Mesodermal cell (in vitro differentiated cells): ENCODE data around the gene CALR.
A peak's percentile ranks its signal among the peaks of the same experiment; 100 is the strongest.

Source experiments
- H3K27ac ChIP-seq: 2 replicates; pipeline ENCODE4 v1.7.0; 2013; ENCODE audit warnings: mild to moderate bottlenecking, low read depth, low read length, moderate library complexity; ENCODE audit not compliant: severe bottlenecking
- H3K36me3 ChIP-seq: 2 replicates; pipeline ENCODE4 v1.7.1; 2013; ENCODE audit warnings: mild to moderate bottlenecking, low read length, moderate library complexity; ENCODE audit not compliant: control insufficient read depth, insufficient read depth
- H3K4me1 ChIP-seq: one replicate; pipeline ENCODE4 v1.7.1; 2013; ENCODE audit warnings: mild to moderate bottlenecking, low read length; ENCODE audit not compliant: insufficient read depth, control insufficient read depth, poor library complexity, severe bottlenecking
- H3K4me3 ChIP-seq: 2 replicates; pipeline ENCODE4 v1.7.0; 2013; ENCODE audit warnings: low read length, control low read depth, mild to moderate bottlenecking; ENCODE audit not compliant: insufficient read depth, poor library complexity, severe bottlenecking; ENCODE audit errors: extremely low read depth
- H3K9me3 ChIP-seq: 2 replicates; pipeline ENCODE4 v1.7.1; 2013; ENCODE audit warnings: mild to moderate bottlenecking, low read length, moderate library complexity; ENCODE audit not compliant: control insufficient read depth
- WGBS, 2 experiments: methylation state at CpG; one replicate each; pipeline ENCODE4 v1.1.5; 2013; ENCODE audit warnings: missing lambda C conversion rate in 2 of 2; ENCODE audit not compliant: insufficient coverage in 2 of 2; 5-methylcytosine and 5-hydroxymethylcytosine counted together

The CALR gene

GRCh38 chr19:12935071-12935470 is 3.3 kb upstream of the CALR start:
- no peak overlapping the region for H3K27ac ChIP-seq
- WGBS, 2 experiments = 96 to 98% methylated on average over 7 to 9 of the region's 10 CpGs
- H3K4me3 ChIP-seq = no peak overlapping the region
- peaks cover 31% of the 10 kb centered on the region for H3K36me3 ChIP-seq
- H3K4me1 ChIP-seq = peaks cover 10% of the 10 kb centered on the region
- no peaks in the 10 kb centered on the region for H3K9me3 ChIP-seq

GRCh38 chr19:12936582-12936981 is 1.8 kb upstream of the CALR start:
- Histone ChIP-seq H3K9me3 (no peaks in the 10 kb centered on the region), H3K27ac (no peak overlapping the region), H3K4me3 (no peak overlapping the region), H3K36me3 (peaks cover 31% of the 10 kb centered on the region), H3K4me1 (peaks cover 14% of the 10 kb centered on the region)
- 91 to 95% methylated on average over 5 to 7 of the region's 7 CpGs for WGBS, 2 experiments

GRCh38 chr19:12937093-12937926 is 1.1 kb upstream of the CALR start:
- 28 to 33% methylated on average over 9 to 17 of the region's 23 CpGs for WGBS, 2 experiments

GRCh38 chr19:12938779-12939601 is 581 bp downstream of the CALR start:
- Histone ChIP-seq H3K4me1 (peaks cover 22% of the 10 kb centered on the region), H3K36me3 (peaks cover 52% of the 10 kb centered on the region), H3K9me3 (no peaks in the 10 kb centered on the region), H3K27ac (peak overlapping the region; percentile 77), H3K4me3 (peak overlapping the region; percentile 100)
- 2 to 3% methylated on average over 39 to 45 of the region's 54 CpGs for WGBS, 2 experiments

More at GRCh38 chr19:12937093-12937926, 1.1 kb upstream of the CALR start:
- peak overlapping the region; percentile 100 for H3K4me3 ChIP-seq
- H3K4me1 ChIP-seq = peaks cover 18% of the 10 kb centered on the region
- peaks cover 35% of the 10 kb centered on the region for H3K36me3 ChIP-seq
- peak overlapping the region; percentile 91 for H3K27ac ChIP-seq
- H3K9me3 ChIP-seq = no peaks in the 10 kb centered on the region

GRCh38 chr19:12939975-12940423 is 1.6 kb downstream of the CALR start:
- peaks cover 62% of the 10 kb centered on the region for H3K36me3 ChIP-seq
- 96 to 99% methylated on average over 9 to 10 of the region's 10 CpGs for WGBS, 2 experiments

GRCh38 chr19:12940897-12941296 is 2.5 kb downstream of the CALR start:
- no peak overlapping the region for H3K27ac ChIP-seq
- no peaks in the 10 kb centered on the region for H3K9me3 ChIP-seq
- H3K4me3 ChIP-seq = peak overlapping the region; percentile 100
- 100% methylated on average over 1 to 2 of the region's 2 CpGs for WGBS, 2 experiments
- H3K4me1 ChIP-seq = peaks cover 22% of the 10 kb centered on the region
- peaks cover 65% of the 10 kb centered on the region for H3K36me3 ChIP-seq

More at GRCh38 chr19:12939975-12940423, 1.6 kb downstream of the CALR start:
- H3K27ac ChIP-seq = peak overlapping the region; percentile 36
- H3K9me3 ChIP-seq = no peaks in the 10 kb centered on the region
- peak overlapping the region; percentile 100 for H3K4me3 ChIP-seq
- peaks cover 22% of the 10 kb centered on the region for H3K4me1 ChIP-seq

- Histone ChIP-seq H3K9me3 (no peaks in the 10 kb centered on the region), H3K36me3 (peaks cover 82% of the 10 kb centered on the region), H3K4me3 (no peak overlapping the region), H3K27ac (peak overlapping the region; percentile 52), H3K4me1 (peaks cover 25% of the 10 kb centered on the region)
- 93 to 96% methylated on average over 16 of the region's 18 CpGs for WGBS, 2 experiments
Measured at GRCh38 chr19:12943437-12944044, 5.1 kb downstream of the CALR start.

- peak overlapping the region; percentile 99 for H3K27ac ChIP-seq
- peaks cover 85% of the 10 kb centered on the region for H3K36me3 ChIP-seq
- H3K9me3 ChIP-seq = no peaks in the 10 kb centered on the region
- WGBS, 2 experiments = 100% methylated on average over 2 of the region's 2 CpGs; no CpG with 5 or more reads in 1 of the 2 experiments
- peaks cover 25% of the 10 kb centered on the region for H3K4me1 ChIP-seq
- H3K4me3 ChIP-seq = no peak overlapping the region
Measured at GRCh38 chr19:12944104-12944674, 5.8 kb downstream of the CALR start.

GRCh38 chr19:12945479-12946091 is 7.2 kb downstream of the CALR start, which contains the start of gene RAD23A:
Gene RAD23A (plus strand): TSS chr19:12945862. CDS start chr19:12945949, 87 bp downstream.
- WGBS, 2 experiments = 1% methylated on average over 28 to 52 of the region's 62 CpGs
- H3K27ac ChIP-seq = peak within 1 kb of the TSS; percentile 99
- H3K9me3 ChIP-seq = no peaks in the 10 kb centered on the region
- H3K36me3 ChIP-seq = peaks cover 85% of the 10 kb centered on the region
- H3K4me3 ChIP-seq = peak within 1 kb of the TSS; percentile 53
- peaks cover 19% of the 10 kb centered on the region for H3K4me1 ChIP-seq
